Neural cell (in vitro differentiated cells): ENCODE data around the gene MYO3B.

Source experiments
- EP300 ChIP-seq: fragments of 450-650 bp; conservative IDR thresholded peaks from 2 replicates; pipeline ENCODE4 v1.6.1; 2014; ENCODE audit warnings: antibody characterized with exemption, mild to moderate bottlenecking, moderate library complexity; ENCODE audit not compliant: poor library complexity, severe bottlenecking
- EZH2 ChIP-seq: fragments of 200-600, 300-800 bp; shearing (Covaris generic), sonication (generic); IDR thresholded peaks from 2 replicates; pipeline ENCODE4 v1.6.1; 2014; ENCODE audit warnings: antibody characterized with exemption, low read length, borderline replicate concordance, mild to moderate bottlenecking; ENCODE audit not compliant: insufficient read depth, poor library complexity, severe bottlenecking
- MXI1 ChIP-seq: fragments of 450-650 bp; conservative IDR thresholded peaks from 2 replicates; pipeline ENCODE4 v1.6.1; 2014; ENCODE audit warnings: antibody characterized with exemption, mild to moderate bottlenecking; ENCODE audit not compliant: poor library complexity, severe bottlenecking
- RAD21 ChIP-seq: fragments of 450-650 bp; conservative IDR thresholded peaks from 2 replicates; pipeline ENCODE4 v1.6.1; 2014; ENCODE audit warnings: antibody characterized with exemption, mild to moderate bottlenecking, moderate library complexity
- TAF1 ChIP-seq: IDR thresholded peaks from 2 replicates; pipeline ENCODE4 v1.6.1; 2012; ENCODE audit warnings: low read depth
- TF ChIP-seq, protein P1 (sequence below): fragments of 450-650 bp; IDR thresholded peaks from 2 replicates; pipeline ENCODE4 v1.5.1; 2014; ENCODE audit warnings: antibody characterized with exemption, mild to moderate bottlenecking, moderate library complexity; ENCODE audit not compliant: poor library complexity, severe bottlenecking
- TF ChIP-seq, protein P2 (sequence below): IDR thresholded peaks from 2 replicates; pipeline ENCODE4 v1.6.1; 2012; ENCODE audit warnings: borderline replicate concordance

DNA sequence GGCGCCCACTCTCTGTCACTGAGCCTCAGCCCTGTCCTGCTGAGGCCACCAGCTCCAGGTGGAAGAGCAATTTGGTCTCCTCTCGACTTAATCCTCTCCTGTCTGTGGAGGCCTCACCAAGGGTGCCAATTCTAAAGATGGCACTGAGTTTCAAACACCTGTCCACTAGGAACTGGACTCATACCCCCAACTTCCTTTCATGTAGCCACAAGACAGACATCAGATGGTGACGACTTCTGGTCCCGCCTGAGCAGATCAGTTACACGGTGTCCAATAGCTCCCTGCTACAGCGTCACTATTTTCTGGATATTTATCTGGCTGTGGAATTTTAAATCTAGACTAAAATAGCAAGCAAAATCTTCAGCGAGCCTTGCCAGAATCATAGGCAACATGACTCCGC, 512.7 kb downstream of the MYO3B start:
- TF ChIP-seq, protein P1, sequence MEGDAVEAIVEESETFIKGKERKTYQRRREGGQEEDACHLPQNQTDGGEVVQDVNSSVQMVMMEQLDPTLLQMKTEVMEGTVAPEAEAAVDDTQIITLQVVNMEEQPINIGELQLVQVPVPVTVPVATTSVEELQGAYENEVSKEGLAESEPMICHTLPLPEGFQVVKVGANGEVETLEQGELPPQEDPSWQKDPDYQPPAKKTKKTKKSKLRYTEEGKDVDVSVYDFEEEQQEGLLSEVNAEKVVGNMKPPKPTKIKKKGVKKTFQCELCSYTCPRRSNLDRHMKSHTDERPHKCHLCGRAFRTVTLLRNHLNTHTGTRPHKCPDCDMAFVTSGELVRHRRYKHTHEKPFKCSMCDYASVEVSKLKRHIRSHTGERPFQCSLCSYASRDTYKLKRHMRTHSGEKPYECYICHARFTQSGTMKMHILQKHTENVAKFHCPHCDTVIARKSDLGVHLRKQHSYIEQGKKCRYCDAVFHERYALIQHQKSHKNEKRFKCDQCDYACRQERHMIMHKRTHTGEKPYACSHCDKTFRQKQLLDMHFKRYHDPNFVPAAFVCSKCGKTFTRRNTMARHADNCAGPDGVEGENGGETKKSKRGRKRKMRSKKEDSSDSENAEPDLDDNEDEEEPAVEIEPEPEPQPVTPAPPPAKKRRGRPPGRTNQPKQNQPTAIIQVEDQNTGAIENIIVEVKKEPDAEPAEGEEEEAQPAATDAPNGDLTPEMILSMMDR, result no peak
- TF ChIP-seq, protein P2, sequence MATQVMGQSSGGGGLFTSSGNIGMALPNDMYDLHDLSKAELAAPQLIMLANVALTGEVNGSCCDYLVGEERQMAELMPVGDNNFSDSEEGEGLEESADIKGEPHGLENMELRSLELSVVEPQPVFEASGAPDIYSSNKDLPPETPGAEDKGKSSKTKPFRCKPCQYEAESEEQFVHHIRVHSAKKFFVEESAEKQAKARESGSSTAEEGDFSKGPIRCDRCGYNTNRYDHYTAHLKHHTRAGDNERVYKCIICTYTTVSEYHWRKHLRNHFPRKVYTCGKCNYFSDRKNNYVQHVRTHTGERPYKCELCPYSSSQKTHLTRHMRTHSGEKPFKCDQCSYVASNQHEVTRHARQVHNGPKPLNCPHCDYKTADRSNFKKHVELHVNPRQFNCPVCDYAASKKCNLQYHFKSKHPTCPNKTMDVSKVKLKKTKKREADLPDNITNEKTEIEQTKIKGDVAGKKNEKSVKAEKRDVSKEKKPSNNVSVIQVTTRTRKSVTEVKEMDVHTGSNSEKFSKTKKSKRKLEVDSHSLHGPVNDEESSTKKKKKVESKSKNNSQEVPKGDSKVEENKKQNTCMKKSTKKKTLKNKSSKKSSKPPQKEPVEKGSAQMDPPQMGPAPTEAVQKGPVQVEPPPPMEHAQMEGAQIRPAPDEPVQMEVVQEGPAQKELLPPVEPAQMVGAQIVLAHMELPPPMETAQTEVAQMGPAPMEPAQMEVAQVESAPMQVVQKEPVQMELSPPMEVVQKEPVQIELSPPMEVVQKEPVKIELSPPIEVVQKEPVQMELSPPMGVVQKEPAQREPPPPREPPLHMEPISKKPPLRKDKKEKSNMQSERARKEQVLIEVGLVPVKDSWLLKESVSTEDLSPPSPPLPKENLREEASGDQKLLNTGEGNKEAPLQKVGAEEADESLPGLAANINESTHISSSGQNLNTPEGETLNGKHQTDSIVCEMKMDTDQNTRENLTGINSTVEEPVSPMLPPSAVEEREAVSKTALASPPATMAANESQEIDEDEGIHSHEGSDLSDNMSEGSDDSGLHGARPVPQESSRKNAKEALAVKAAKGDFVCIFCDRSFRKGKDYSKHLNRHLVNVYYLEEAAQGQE, result no peak
- TF ChIP-seq EZH2 (no peak), MXI1 (no peak), RAD21 (no peak), EP300 (no peak), TAF1 (no peak)
